Measurements from ENCODE around the gene CTH.

GRCh38 chr1:70429219-70429618 is 18.2 kb downstream of the CTH start:
- TF ChIP-seq CTCF (conservative IDR thresholded peaks at IDR 0.05) = no peak
- no peak for TF ChIP-seq EZH2 (IDR thresholded peaks at IDR 0.05; ENCODE audit: low read depth)
